CD4-positive, alpha-beta T cell treated with Interleukin-21 for 1 hour (primary cell): ENCODE measurements around the gene SH3BGRL2.
A peak's percentile ranks its signal among the peaks of the same experiment; 100 is the strongest.
"Not testable (repeated sequence)": the region's sequence is repeated elsewhere in the genome, so short reads cannot be mapped to it uniquely, and the experiment has no call there.

Experiments
- DNase-seq: peaks from one replicate; pipeline ENCODE4 v3.0.0-alpha.2; 2020

SH3BGRL2 gene

GRCh38 chr6:79650950-79651349 lies 19.8 kb downstream of the SH3BGRL2 start:
- DNase-seq, result no peak

GRCh38 chr6:79656134-79656533 lies 25.0 kb downstream of the SH3BGRL2 start:
- no peak for DNase-seq

- DNase-seq, result no peak
These were observed 26.1 kb downstream of the SH3BGRL2 start for GRCh38 chr6:79657238-79657637.

- DNase-seq, result not testable (repeated sequence)
These were observed 32.5 kb downstream of the SH3BGRL2 start for GRCh38 chr6:79663655-79664054.

- DNase-seq, result no peak
These were observed 34.8 kb downstream of the SH3BGRL2 start for GRCh38 chr6:79665725-79666551.

GRCh38 chr6:79666634-79667033 lies 35.5 kb downstream of the SH3BGRL2 start:
- DNase-seq, result no peak

- DNase-seq, result no peak
These were observed 37.3 kb downstream of the SH3BGRL2 start for GRCh38 chr6:79668381-79668780.

- no peak for DNase-seq
These were observed 38.6 kb downstream of the SH3BGRL2 start for GRCh38 chr6:79669766-79670165.

- DNase-seq, result no peak
These were observed 39.7 kb downstream of the SH3BGRL2 start for GRCh38 chr6:79670789-79671188.

GRCh38 chr6:79671600-79672266 lies 40.6 kb downstream of the SH3BGRL2 start:
- DNase-seq, result peak; percentile 37

GRCh38 chr6:79672631-79673111 lies 41.5 kb downstream of the SH3BGRL2 start:
- DNase-seq, result peak; percentile 15

- no peak for DNase-seq
These were observed 42.8 kb downstream of the SH3BGRL2 start for GRCh38 chr6:79673947-79674346.

- no peak for DNase-seq
These were observed 45.9 kb downstream of the SH3BGRL2 start for GRCh38 chr6:79676785-79677736.

GRCh38 chr6:79682682-79683081 lies 51.6 kb downstream of the SH3BGRL2 start:
- DNase-seq, result not testable (repeated sequence)

- DNase-seq, result no peak
These were observed 53.7 kb downstream of the SH3BGRL2 start for GRCh38 chr6:79684876-79685275.

GRCh38 chr6:79686707-79687309 lies 55.7 kb downstream of the SH3BGRL2 start:
- DNase-seq, result no peak

- no peak for DNase-seq
These were observed 56.6 kb downstream of the SH3BGRL2 start for GRCh38 chr6:79687759-79688158.

GRCh38 chr6:79694156-79694555 lies 63.0 kb downstream of the SH3BGRL2 start:
- no peak for DNase-seq

GRCh38 chr6:79694623-79695343 lies 63.7 kb downstream of the SH3BGRL2 start:
- DNase-seq, result no peak

- no peak for DNase-seq
These were observed 66.3 kb downstream of the SH3BGRL2 start for GRCh38 chr6:79697430-79697829.

GRCh38 chr6:79699606-79700005 lies 68.5 kb downstream of the SH3BGRL2 start:
- no peak for DNase-seq

- DNase-seq, result peak; percentile 4
These were observed 71.6 kb downstream of the SH3BGRL2 start for GRCh38 chr6:79702691-79703090.
